ENCODE measurements around the gene FAM89B.

GRCh38 chr11:65591939-65592857, 19.9 kb downstream of the FAM89B start:
- TF ChIP-seq, protein P1, sequence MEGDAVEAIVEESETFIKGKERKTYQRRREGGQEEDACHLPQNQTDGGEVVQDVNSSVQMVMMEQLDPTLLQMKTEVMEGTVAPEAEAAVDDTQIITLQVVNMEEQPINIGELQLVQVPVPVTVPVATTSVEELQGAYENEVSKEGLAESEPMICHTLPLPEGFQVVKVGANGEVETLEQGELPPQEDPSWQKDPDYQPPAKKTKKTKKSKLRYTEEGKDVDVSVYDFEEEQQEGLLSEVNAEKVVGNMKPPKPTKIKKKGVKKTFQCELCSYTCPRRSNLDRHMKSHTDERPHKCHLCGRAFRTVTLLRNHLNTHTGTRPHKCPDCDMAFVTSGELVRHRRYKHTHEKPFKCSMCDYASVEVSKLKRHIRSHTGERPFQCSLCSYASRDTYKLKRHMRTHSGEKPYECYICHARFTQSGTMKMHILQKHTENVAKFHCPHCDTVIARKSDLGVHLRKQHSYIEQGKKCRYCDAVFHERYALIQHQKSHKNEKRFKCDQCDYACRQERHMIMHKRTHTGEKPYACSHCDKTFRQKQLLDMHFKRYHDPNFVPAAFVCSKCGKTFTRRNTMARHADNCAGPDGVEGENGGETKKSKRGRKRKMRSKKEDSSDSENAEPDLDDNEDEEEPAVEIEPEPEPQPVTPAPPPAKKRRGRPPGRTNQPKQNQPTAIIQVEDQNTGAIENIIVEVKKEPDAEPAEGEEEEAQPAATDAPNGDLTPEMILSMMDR (IDR thresholded peaks at IDR 0.05 in 8 of 11, conservative IDR thresholded peaks at IDR 0.05 in 3 of 11): peak in 4 of 11 experiments; percentile 16 to 21 (median 17)
- TF ChIP-seq POLR2AphosphoS5 (IDR thresholded peaks at IDR 0.05) (peak; percentile 48 to 80 (median 75)), POLR2A (IDR thresholded peaks at IDR 0.05) (no peak)

All from spleen (tissue), 7 donors.